ENCODE data around the gene TGFB3.

DNA sequence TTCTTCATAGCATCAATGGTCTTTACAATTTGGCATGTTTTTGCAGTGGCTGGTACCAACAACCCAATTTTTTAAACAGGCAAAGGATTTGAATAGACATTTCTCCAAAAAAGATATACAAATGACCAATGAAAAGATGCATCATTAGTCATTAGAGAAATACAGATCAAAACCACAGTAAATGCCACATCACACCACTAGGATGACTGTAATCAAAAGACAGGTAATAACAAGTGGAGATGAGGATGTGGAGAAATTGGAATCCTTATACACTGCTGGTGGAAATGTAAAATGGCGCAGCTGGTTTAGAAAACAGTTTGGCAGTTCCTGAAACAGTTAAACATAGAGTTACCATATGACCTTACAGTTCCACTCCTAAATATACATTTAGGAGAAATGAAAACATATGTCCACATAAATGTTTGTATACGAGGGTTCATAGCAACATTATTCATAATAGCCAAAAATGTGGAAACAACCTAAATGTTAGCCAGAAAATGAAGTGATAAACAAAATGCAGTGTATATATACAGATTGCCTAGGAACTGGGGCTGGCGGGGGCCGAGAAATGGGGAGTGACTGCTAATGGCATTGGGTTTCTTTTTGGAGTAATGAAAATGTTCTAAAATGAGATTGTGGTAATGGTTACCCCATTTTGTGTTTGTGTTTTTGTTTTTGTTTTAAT is 55.2 kb downstream of the TGFB3 start:
- TF ChIP-seq, protein P1, sequence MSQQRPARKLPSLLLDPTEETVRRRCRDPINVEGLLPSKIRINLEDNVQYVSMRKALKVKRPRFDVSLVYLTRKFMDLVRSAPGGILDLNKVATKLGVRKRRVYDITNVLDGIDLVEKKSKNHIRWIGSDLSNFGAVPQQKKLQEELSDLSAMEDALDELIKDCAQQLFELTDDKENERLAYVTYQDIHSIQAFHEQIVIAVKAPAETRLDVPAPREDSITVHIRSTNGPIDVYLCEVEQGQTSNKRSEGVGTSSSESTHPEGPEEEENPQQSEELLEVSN (IDR thresholded peaks at IDR 0.05; ENCODE audit: borderline replicate concordance in 1 of 2, extremely low read depth in 1 of 2, insufficient read depth in 1 of 2, insufficient read length in 1 of 2, low read depth in 1 of 2, low read length in 1 of 2, poor library complexity in 1 of 2, severe bottlenecking in 1 of 2) = no peak
- TF ChIP-seq, protein P2, sequence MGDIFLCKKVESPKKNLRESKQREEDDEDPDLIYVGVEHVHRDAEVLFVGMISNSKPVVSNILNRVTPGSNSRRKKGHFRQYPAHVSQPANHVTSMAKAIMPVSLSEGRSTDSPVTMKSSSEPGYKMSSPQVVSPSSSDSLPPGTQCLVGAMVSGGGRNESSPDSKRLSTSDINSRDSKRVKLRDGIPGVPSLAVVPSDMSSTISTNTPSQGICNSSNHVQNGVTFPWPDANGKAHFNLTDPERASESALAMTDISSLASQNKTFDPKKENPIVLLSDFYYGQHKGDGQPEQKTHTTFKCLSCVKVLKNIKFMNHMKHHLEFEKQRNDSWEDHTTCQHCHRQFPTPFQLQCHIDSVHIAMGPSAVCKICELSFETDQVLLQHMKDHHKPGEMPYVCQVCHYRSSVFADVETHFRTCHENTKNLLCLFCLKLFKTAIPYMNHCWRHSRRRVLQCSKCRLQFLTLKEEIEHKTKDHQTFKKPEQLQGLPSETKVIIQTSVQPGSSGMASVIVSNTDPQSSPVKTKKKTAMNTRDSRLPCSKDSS (IDR thresholded peaks at IDR 0.05; ENCODE audit: low read depth, partially characterized antibody) = no peak
- TF ChIP-seq ZNF174 (CRISPR knock-in tag; IDR thresholded peaks at IDR 0.05) (no peak), MYNN (IDR thresholded peaks at IDR 0.05) (no peak), MYNN (CRISPR knock-in tag; IDR thresholded peaks at IDR 0.05) (no peak), SMAD3 (CRISPR knock-in tag; conservative IDR thresholded peaks at IDR 0.05) (no peak), C11orf30 (IDR thresholded peaks at IDR 0.05; ENCODE audit: low read depth) (no peak), JUN (IDR thresholded peaks at IDR 0.05; ENCODE audit: borderline replicate concordance, low read depth, low read length) (no peak), JUN (CRISPR knock-in tag; IDR thresholded peaks at IDR 0.05; ENCODE audit: borderline replicate concordance) (no peak)
- TF ChIP-seq, protein P3, sequence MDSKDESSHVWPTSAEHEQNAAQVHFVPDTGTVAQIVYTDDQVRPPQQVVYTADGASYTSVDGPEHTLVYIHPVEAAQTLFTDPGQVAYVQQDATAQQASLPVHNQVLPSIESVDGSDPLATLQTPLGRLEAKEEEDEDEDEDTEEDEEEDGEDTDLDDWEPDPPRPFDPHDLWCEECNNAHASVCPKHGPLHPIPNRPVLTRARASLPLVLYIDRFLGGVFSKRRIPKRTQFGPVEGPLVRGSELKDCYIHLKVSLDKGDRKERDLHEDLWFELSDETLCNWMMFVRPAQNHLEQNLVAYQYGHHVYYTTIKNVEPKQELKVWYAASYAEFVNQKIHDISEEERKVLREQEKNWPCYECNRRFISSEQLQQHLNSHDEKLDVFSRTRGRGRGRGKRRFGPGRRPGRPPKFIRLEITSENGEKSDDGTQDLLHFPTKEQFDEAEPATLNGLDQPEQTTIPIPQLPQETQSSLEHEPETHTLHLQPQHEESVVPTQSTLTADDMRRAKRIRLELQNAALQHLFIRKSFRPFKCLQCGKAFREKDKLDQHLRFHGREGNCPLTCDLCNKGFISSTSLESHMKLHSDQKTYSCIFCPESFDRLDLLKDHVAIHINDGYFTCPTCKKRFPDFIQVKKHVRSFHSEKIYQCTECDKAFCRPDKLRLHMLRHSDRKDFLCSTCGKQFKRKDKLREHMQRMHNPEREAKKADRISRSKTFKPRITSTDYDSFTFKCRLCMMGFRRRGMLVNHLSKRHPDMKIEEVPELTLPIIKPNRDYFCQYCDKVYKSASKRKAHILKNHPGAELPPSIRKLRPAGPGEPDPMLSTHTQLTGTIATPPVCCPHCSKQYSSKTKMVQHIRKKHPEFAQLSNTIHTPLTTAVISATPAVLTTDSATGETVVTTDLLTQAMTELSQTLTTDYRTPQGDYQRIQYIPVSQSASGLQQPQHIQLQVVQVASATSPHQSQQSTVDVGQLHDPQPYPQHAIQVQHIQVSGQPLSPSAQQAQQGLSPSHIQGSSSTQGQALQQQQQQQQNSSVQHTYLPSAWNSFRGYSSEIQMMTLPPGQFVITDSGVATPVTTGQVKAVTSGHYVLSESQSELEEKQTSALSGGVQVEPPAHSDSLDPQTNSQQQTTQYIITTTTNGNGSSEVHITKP (IDR thresholded peaks at IDR 0.05; ENCODE audit: partially characterized antibody) = no peak

Data from K562 (cell line).